ENCODE data around the gene UBB.

UBB gene

DNA sequence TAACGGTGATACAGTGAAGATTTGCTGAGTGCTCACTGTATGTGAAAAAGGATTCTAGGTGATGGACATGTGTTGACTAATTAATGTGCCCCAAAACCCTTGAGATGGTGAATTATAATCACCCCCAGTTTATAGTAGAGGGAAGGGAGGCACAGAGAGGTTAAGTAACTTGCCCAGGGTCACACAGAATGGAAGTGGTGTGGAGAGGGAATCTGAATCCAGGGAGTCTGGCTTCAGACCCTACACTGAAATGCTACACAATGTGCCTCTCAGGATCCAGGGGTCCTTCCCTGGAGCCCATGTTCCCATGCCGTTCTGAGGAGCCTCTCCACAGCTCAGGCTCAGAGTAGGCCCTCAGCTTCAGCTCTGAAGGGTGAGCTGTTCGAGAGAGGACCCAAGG, 46.1 kb downstream of the UBB start:
- H3K36me3 ChIP-seq (ENCODE audit: insufficient read depth) = no peaks in the 10 kb centered on the region
- H3K4me2 ChIP-seq = no peak overlapping the region
- no peak overlapping the region for H3K4me3 ChIP-seq (IDR thresholded peaks at IDR 0.05; ENCODE audit: insufficient read depth, low read depth, low read length)

DNA sequence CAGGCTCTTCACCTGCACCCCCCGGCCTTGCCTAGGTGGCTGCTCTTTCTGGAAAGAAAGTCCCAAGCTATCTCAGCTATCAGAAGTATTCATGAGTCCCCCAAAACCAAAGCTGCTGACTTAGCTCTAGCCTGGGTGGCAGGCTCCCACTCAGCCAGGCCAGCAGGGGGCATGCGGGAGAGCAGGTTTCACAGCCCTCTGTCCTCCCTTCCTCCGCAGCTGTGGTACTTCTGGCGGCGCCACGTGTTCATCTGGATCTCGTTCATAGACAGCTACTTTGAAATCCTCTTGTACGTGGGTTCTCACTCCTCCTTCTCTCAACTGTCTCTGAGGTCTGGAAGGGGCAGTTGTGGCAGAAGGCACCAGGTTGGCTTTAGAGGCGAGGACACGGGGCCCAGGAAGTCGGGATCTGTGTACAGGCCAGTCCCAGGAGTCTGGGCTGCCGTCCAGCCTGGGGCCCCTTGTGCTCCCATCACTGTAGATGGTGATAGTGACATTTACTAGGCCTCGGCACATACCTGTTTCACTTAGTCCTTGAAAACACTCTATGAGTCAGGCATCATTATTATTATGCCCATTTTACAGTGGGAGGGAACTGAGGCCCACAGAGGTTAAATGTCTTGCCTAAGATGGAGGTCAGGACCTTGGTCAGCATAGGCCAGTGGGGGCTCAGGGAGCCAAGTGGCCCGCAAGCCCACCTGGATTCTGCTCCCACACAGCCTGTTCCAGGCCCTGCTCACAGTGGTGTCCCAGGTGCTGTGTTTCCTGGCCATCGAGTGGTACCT, 47.4 kb downstream of the UBB start:
- H2AFZ ChIP-seq (ENCODE audit: low read depth) = no peak overlapping the region
- H3K4me3 ChIP-seq (IDR thresholded peaks at IDR 0.05; ENCODE audit: insufficient read depth, low read depth, low read length) = no peak overlapping the region

More for the DNA sequence above, 46.1 kb downstream of the UBB start:
- no peak overlapping the region for H3K27ac ChIP-seq
- H3K27me3 ChIP-seq (ENCODE audit: insufficient read depth, low read depth) = no peaks in the 10 kb centered on the region
- H2AFZ ChIP-seq (ENCODE audit: low read depth) = no peak overlapping the region
- TF ChIP-seq, protein P1, sequence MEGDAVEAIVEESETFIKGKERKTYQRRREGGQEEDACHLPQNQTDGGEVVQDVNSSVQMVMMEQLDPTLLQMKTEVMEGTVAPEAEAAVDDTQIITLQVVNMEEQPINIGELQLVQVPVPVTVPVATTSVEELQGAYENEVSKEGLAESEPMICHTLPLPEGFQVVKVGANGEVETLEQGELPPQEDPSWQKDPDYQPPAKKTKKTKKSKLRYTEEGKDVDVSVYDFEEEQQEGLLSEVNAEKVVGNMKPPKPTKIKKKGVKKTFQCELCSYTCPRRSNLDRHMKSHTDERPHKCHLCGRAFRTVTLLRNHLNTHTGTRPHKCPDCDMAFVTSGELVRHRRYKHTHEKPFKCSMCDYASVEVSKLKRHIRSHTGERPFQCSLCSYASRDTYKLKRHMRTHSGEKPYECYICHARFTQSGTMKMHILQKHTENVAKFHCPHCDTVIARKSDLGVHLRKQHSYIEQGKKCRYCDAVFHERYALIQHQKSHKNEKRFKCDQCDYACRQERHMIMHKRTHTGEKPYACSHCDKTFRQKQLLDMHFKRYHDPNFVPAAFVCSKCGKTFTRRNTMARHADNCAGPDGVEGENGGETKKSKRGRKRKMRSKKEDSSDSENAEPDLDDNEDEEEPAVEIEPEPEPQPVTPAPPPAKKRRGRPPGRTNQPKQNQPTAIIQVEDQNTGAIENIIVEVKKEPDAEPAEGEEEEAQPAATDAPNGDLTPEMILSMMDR (conservative IDR thresholded peaks at IDR 0.05; ENCODE audit: low read depth, low read length) = no peak
- H3K79me2 ChIP-seq (ENCODE audit: insufficient read depth, low read depth) = no peaks in the 10 kb centered on the region
- H3K9ac ChIP-seq = no peak overlapping the region
- no peaks in the 10 kb centered on the region for H4K20me1 ChIP-seq (ENCODE audit: insufficient read depth)
- no peaks in the 10 kb centered on the region for H3K4me1 ChIP-seq (ENCODE audit: low read depth, poor library complexity, severe bottlenecking)

DNA sequence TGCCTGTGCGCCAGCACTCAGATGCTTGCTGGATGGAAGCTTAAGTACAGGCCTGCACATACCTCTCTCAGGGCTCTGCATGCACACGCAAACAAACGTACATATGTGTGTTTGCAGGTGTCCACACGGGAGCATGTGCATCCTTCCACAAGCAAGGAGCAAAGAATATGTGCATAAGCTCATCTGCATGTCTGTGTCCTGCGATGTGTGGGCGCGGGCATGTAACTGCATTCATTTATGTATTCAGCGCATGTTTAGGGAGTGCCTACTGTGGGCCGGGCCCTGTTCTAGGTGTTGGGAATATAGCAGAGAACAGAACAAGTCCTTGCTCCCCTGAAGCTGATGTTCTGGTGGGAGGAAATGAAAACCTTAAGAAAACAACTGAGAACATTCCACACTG, 48.2 kb downstream of the UBB start:
- TF ChIP-seq, protein P1 (conservative IDR thresholded peaks at IDR 0.05; ENCODE audit: low read depth, low read length) = no peak
- Histone ChIP-seq H2AFZ (ENCODE audit: low read depth) (no peak overlapping the region), H3K79me2 (ENCODE audit: insufficient read depth, low read depth) (no peaks in the 10 kb centered on the region), H4K20me1 (ENCODE audit: insufficient read depth) (no peaks in the 10 kb centered on the region), H3K4me3 (IDR thresholded peaks at IDR 0.05; ENCODE audit: insufficient read depth, low read depth, low read length) (no peak overlapping the region), H3K27me3 (ENCODE audit: insufficient read depth, low read depth) (no peaks in the 10 kb centered on the region), H3K27ac (no peak overlapping the region), H3K9ac (no peak overlapping the region), H3K4me2 (no peak overlapping the region), H3K36me3 (ENCODE audit: insufficient read depth) (no peaks in the 10 kb centered on the region), H3K4me1 (ENCODE audit: low read depth, poor library complexity, severe bottlenecking) (no peaks in the 10 kb centered on the region)

More for the DNA sequence above, 47.4 kb downstream of the UBB start:
- H3K79me2 ChIP-seq (ENCODE audit: insufficient read depth, low read depth) = no peaks in the 10 kb centered on the region
- TF ChIP-seq, protein P1 (conservative IDR thresholded peaks at IDR 0.05; ENCODE audit: low read depth, low read length) = no peak; the same call in 1 of the 2 replicates
- H3K9ac ChIP-seq = no peak overlapping the region
- no peaks in the 10 kb centered on the region for H4K20me1 ChIP-seq (ENCODE audit: insufficient read depth)
- H3K27ac ChIP-seq = no peak overlapping the region
- no peaks in the 10 kb centered on the region for H3K4me1 ChIP-seq (ENCODE audit: low read depth, poor library complexity, severe bottlenecking)
- no peaks in the 10 kb centered on the region for H3K36me3 ChIP-seq (ENCODE audit: insufficient read depth)
- no peak overlapping the region for H3K4me2 ChIP-seq
- H3K27me3 ChIP-seq (ENCODE audit: insufficient read depth, low read depth) = no peaks in the 10 kb centered on the region

DNA sequence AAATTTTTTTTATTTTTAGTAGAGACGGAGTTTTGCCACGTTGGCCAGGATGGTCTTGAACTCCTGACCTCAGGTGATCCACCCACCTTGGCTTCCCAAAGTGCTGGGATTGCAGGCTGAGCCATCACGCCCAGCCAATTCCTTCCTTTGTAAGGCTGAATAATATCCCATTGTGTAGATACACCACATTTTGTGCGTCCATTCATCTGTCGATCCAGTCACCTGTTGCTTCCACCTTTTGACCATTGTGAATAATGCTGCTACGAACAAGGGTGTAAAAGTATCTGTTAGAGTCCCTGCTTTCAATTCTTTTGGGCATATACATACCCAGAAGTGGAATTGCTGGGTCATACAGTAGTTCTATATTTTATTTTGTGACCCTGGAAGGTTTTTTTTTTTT, 49.8 kb downstream of the UBB start:
- H3K79me2 ChIP-seq (ENCODE audit: insufficient read depth, low read depth) = no peaks in the 10 kb centered on the region
- no peaks in the 10 kb centered on the region for H3K36me3 ChIP-seq (ENCODE audit: insufficient read depth)
- no peaks in the 10 kb centered on the region for H3K27me3 ChIP-seq (ENCODE audit: insufficient read depth, low read depth)
- H3K4me1 ChIP-seq (ENCODE audit: low read depth, poor library complexity, severe bottlenecking) = no peaks in the 10 kb centered on the region
- no peak overlapping the region for H3K4me2 ChIP-seq
- H2AFZ ChIP-seq (ENCODE audit: low read depth) = no peak overlapping the region
- H3K27ac ChIP-seq = no peak overlapping the region
- no peak overlapping the region for H3K4me3 ChIP-seq (IDR thresholded peaks at IDR 0.05; ENCODE audit: insufficient read depth, low read depth, low read length)
- H4K20me1 ChIP-seq (ENCODE audit: insufficient read depth) = no peaks in the 10 kb centered on the region
- TF ChIP-seq, protein P1 (conservative IDR thresholded peaks at IDR 0.05; ENCODE audit: low read depth, low read length) = no peak
- no peak overlapping the region for H3K9ac ChIP-seq
